Retina (tissue), 1 donor: Measurements from ENCODE around the gene TAMALIN.
"Not testable (repeated sequence)": the region's sequence is repeated elsewhere in the genome, so short reads cannot be mapped to it uniquely, and the experiment has no call there.

ENCODE experiments used
- DNase-seq: peaks from one replicate; pipeline ENCODE4 v3.0.0-alpha.2; 2016

Gene TAMALIN

GRCh38 chr12:52006726-52007157, at the start of gene TAMALIN:
TAMALIN (plus strand) TSS chr12:52006946; CDS start chr12:52007020, 74 bp downstream.
- peak; percentile 52 for DNase-seq

DNA sequence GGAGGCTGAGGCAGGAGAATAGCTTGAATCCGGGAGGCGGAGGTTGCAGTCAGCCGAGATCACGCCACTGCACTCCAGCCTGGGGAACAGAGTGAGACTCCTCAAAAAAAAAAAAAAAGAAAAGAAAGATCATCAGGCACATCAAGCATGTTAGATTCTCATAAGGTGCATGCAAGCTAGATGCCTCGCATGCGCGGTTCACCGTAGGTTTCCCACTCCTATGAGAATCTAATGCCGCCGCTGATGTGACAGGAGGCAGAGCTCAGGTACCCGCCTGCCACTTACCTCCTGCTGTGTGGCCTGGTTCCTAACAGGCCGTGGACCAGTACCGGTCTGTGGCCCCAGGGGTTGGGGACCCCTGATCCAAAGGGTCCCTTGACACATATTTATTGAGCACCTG, 48.2 kb upstream of the TAMALIN start:
- no peak for DNase-seq

DNA sequence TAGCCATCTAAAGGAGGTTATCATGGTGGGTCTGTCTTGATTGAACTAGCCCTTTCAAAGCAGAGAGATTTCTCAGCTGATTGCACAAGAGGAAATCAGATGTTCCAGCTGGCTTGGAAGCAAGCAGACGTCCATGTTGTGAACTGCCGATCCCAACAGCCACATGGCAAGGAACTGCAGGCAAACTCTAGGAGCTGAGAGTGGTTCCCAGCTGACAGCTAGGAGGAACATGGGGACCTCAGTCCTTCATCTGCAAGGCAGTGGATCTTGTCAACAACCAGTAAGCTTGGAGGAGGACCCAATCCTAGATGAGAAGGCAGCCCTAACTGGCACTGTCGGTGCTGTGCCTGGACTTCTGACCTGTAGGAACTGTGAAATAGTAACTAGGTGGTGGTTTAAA, 47.5 kb upstream of the TAMALIN start:
- DNase-seq = no peak

GRCh38 chr12:51959921-51960320, 46.8 kb upstream of the TAMALIN start:
- DNase-seq = no peak

DNA sequence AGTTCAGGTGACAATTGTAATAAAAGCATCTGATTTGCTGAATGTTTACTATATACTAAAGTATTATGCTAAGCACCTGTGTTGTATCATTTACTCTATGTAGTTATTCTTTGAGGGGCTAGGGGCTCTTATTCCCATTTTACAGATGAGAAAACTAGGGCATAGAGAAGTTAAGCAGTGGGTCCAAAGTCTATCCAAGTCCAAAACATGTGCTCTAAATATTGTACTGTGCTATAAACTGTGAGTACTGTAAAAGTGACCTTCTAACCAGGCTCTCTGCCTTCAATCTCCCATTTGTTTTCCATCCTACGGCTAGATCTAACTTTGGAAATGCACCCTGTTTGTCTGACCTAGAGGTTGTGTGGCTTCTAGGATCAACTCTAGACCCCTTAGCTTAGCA, 46.3 kb upstream of the TAMALIN start:
- DNase-seq = no peak

DNA sequence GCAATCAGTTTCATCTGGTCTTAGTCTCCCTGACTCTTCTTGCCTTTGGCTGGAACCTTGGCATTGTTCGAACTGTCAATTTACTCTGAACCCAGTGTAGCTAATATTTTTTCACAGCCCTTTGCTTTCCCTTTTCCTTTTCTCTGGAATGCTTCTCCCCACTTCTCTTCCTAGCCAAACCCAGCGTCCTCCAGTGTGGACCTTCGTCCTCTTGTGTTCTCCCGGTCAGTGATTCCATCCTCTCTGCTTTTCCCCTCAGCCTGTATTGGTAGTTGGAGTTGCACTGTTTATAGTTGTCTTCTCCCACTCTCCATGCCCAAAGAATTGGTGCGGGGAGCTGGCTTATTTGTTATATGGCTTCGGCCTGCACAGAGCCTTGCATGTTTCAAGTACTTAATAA, 45.9 kb upstream of the TAMALIN start:
- no peak for DNase-seq

DNA sequence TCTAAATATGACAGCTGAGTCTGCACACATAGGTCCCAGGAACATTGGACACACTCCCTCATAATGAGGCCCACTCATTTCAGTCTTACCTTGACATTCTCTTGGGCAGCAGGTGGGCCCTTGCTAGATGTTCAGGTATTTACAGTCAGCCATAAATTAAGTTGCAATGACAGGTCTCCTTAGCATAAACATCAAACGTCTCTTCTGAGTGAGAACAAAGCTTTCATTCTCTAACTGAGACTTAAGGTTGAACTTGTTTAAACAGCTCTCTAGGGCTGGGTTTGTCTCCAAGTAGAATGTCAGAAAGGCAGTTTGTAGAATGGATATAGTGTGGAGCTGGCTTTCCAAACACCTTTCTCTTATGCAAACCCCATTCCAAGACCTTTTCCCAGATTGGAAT, 44.9 kb upstream of the TAMALIN start:
- no peak for DNase-seq

GRCh38 chr12:51962737-51963136, 44.0 kb upstream of the TAMALIN start:
- no peak for DNase-seq

DNA sequence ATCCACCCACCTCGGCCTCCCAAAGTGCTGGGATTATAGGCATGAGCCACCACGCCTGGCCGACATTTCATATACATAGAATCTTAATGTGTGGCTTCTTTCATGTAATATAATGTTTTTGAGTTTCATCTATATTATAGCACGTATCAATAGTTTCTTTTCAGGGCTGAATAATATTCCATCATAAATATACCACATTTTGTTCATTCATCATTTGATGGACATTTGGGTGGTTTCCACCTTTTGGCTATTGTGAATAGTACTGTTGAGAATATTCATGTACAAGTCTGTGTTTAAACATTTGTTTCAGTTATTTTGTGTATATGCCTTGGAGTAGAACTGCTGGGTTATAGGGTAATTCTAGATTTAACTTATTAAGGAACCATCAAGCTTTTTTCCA, 43.3 kb upstream of the TAMALIN start:
- no peak for DNase-seq

DNA sequence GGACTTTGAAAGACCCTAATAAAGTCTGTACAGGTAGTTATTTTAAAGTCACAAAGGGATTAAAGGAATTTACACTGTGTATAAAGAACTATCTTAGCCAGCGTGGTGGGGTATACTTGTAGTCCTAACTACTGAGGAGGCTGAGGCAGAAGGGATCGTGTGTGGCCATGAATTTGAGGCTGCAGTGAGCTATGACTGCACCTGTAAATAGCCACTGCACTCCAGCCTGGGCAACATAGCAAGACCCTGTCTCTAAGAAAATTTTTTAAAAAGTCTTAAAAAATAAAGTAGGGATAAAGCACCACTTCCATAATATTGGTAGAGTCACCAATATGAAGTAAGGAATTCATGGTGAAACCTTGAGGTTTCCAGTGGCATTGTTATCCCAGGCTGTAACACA, 37.1 kb upstream of the TAMALIN start:
- no peak for DNase-seq

DNA sequence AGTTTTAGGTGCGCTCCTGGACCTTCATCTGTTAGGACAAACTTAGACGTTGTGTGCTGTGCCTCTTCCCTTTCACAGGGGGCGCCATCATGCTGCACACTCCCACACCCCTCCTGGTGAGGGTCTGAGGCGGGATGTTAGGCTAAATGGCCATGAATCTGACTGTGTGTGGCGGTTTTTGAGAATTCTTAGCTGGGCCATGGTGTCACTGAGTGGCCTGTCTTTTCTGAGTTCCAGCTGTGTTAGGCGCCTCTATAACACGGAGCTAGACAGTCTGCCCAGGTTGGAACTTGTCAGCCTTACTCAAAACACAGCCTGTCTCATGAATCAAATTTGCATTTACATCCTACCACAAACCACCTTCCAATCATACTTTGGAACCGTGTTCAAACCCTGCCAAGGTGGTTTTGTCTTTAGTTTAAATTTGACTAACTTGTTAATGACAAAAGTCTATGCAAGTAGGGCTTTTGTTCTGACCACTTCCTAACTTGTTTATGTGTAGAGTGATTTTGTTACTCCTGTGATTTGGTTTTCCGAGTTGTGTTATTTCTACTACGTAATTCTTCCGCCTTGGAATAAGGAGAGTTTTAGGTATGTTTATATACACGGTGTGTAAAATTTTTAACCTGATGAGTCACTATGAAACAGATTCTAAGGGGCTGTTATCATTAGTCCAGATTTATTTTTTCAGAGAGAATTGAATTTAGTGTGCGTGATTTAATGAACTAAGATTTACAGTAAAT, 35.7 kb upstream of the TAMALIN start:
- no peak for DNase-seq

DNA sequence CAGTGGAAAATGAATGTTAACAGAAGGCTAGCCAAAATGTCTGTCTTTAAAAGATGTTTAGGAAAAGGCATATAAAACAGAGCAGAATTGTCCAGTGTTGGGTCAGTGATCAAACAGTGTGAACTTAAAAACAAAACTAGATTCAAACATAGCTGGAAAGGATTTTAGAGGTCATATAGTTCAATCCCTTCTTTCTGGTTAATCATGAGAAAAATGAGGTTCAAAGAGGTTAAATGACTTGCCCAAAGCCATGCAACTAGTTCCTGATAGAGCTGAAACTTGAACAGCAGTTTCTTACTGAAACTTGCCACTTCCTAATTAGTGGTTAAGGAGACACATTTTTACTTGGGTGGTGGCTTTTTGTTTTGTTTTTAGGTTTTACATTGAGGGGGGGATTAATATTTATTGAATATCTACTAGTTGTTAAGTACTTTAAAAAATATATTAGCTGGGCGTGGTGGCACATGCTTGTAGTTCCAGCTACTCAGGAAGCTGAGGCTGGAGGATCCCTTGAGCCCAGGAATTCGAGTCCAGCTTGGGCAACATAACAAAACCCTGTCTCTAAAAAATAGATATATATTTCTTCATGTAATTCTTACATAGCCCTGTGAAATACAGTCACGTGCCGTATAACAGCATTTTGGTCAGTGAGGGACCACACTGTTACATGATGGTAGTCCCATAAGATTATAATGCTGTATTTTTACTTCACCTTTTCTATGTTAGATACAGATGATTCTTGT, 34.9 kb upstream of the TAMALIN start:
- no peak for DNase-seq

DNA sequence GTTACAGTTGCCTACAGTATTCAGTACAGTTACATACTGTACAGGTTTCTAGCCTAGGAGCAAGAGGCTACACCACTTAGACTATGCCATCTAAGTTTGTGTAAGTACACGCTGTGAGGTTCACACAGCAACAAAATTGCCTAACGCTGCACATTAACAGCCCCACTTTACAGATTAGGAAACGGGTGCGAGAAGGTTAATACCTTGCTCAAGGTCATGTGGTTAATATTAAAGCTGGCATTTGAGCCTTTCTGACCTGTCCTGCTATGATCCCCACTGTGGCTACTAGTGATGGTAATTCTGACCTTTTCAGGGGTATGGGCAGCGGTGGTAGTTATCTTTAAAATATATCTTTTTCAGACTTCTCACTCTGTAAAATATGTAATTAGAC, 34.3 kb upstream of the TAMALIN start:
- no peak for DNase-seq

DNA sequence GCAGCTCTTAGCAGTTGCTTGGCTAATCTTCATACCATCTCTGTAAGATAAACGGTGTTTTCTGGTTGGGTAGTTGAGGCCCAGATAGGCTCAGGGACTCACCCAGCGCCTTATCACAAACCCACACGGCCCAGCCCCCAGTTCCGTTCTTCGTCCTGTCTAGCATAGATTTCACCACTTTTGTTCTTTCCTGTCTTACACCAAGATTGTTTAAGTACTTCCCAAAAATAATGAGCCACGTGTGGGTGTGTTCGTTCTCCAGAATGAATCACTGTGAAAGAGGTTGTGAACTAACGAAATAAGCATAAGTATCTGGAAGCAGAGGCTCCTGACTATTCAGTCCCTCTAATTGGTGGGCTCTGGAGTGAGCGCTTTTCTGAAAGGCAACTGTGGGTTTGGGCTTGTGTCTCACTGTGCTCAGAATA, 33.9 kb upstream of the TAMALIN start:
- no peak for DNase-seq

GRCh38 chr12:51973560-51973959, 33.2 kb upstream of the TAMALIN start:
- DNase-seq = no peak

DNA sequence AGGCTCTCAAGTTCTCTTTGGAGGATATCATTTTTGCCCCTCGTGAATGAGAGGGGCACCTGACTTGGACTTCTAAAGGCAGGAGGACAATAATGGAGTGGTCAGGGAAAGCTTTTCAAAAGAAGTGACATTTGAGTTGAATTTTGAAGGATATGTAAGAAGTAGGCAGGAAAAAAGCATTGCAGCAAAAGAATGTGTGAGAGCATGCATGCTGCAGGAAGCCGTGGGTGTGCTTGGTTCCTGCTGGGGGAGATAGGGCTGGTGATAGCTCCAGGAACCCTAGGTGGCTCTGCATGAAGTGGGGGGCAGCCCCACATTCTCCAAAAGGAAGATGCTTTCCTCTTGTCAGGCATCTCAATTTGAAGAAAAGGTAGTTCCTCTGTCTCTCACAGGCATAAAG, 32.1 kb upstream of the TAMALIN start:
- DNase-seq = no peak

DNA sequence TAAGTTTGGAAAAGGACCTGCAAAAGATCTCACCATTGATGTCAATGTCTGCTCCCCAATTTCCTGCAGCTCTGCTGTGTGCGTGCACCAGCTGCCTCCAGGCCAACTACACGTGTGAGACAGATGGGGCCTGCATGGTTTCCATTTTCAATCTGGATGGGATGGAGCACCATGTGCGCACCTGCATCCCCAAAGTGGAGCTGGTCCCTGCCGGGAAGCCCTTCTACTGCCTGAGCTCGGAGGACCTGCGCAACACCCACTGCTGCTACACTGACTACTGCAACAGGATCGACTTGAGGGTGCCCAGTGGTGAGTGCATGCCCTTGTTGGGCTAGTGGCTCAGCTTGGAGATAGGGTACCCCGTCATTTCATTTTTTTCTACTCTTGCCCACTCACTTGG, 31.6 kb upstream of the TAMALIN start:
- no peak for DNase-seq

- no peak for DNase-seq
Observed at GRCh38 chr12:51976376-51977160, 30.2 kb upstream of the TAMALIN start.

DNA sequence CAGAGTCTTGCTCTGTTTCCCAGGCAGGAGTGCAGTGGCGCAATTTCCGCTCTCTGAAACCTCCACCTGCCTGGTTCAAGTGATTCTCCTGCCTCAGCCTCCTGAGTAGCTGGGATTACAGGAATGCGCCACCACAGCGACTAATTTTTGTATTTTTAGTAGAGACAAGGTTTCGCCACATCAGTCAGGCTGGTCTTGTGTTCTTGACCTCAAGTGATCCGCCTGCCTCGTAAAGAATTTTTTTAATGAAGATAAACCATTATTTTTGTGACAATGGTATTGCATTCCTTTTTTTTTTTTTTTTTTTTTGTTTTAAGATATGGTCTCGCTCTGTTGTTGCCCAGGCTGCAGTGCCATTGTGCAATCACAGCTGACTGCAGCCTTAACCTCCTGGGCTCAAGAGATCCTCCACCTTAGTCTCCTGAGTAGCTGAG, 29.4 kb upstream of the TAMALIN start:
- no peak for DNase-seq

- DNase-seq = not testable (repeated sequence)
Observed at GRCh38 chr12:51979306-51979705, 27.4 kb upstream of the TAMALIN start.

DNA sequence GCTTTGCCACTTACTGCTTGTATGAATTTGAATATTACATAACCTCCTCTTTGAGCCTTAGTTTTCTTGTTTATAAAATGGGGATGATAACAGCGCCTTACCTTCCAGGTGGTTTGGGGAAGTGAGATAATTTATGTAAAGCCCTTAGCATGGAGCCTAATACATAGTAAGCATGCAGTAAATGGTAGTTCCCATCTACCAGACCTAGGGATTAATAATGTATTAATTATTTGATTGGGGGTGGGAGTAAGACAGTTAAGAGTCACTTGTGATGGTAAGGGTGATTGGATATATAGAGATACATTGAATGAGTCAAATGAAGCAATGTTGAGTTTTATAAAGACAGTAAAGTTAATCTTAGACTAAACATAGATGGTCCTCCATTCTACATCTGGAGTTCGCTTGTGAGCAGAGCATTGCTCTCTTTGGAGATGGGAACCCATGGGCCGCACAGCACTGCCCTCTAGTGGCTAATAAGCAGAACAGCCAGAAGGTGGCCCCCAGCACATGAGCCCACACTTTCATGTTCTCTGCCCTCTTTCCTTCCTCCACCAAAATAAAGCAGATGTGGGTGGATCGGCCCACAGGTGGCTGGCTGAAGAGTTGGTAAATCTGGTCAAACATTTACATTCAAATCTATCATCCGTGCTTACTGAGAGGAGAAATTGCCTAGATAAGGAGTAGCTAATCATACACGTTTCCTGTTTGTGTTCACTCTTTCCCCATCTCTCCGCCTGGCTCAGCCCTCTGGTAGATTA, 26.5 kb upstream of the TAMALIN start:
- peak; percentile 65 for DNase-seq

DNA sequence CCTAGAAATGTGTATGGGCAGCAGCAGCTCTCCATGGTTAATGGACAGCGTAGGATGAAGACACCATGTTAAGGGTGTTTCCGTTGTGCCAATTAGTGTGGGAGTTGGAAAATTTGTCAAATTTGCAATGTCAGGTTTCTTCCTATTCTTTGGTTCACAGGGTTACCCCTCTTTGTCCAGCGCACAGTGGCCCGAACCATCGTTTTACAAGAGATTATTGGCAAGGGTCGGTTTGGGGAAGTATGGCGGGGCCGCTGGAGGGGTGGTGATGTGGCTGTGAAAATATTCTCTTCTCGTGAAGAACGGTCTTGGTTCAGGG, 26.0 kb upstream of the TAMALIN start:
- DNase-seq = no peak

GRCh38 chr12:51984657-51985056, 22.1 kb upstream of the TAMALIN start:
- no peak for DNase-seq
